HG03558 (cell line): ENCODE measurements around the gene RNU6-9.

Experiments
- ATAC-seq: cut with Tn5 transposase; IDR thresholded peaks from one replicate; pipeline ENCODE4 v1.9.1; 2021; ENCODE audit warnings: moderate number of reproducible peaks; ENCODE audit not compliant: unreplicated experiment; ENCODE audit errors: extremely low read depth

The RNU6-9 gene

GRCh38 chr19:861141-861755, 32.0 kb upstream of the RNU6-9 start:
- ATAC-seq: no peak

- no peak for ATAC-seq
Measured at GRCh38 chr19:861756-862580, 31.3 kb upstream of the RNU6-9 start.

GRCh38 chr19:862581-863314, 30.5 kb upstream of the RNU6-9 start:
- no peak for ATAC-seq

GRCh38 chr19:863315-863620, 30.0 kb upstream of the RNU6-9 start:
- no peak for ATAC-seq

- no peak for ATAC-seq
Measured at GRCh38 chr19:866769-867300, 26.4 kb upstream of the RNU6-9 start.

GRCh38 chr19:867301-867793, 25.9 kb upstream of the RNU6-9 start:
- ATAC-seq: no peak

- no peak for ATAC-seq
Measured at GRCh38 chr19:867855-868457, 25.3 kb upstream of the RNU6-9 start.

- no peak for ATAC-seq
Measured at GRCh38 chr19:868458-869244, 24.6 kb upstream of the RNU6-9 start.

GRCh38 chr19:869245-870177, 23.8 kb upstream of the RNU6-9 start:
- no peak for ATAC-seq

- ATAC-seq: no peak
Measured at GRCh38 chr19:870314-870713, 23.0 kb upstream of the RNU6-9 start.

GRCh38 chr19:870963-871401, 22.3 kb upstream of the RNU6-9 start:
- no peak for ATAC-seq

- ATAC-seq: no peak
Measured at GRCh38 chr19:871446-872265, 21.6 kb upstream of the RNU6-9 start.

GRCh38 chr19:872266-872951, 20.9 kb upstream of the RNU6-9 start:
- no peak for ATAC-seq

GRCh38 chr19:873084-873483, 20.2 kb upstream of the RNU6-9 start:
- ATAC-seq: no peak

GRCh38 chr19:873561-874041, 19.7 kb upstream of the RNU6-9 start:
- ATAC-seq: no peak

GRCh38 chr19:875265-875879, 17.9 kb upstream of the RNU6-9 start:
- ATAC-seq: no peak

- ATAC-seq: no peak
Measured at GRCh38 chr19:876089-876488, 17.2 kb upstream of the RNU6-9 start.
